Activated CD4-positive, alpha-beta T cell treated with anti-CD3 and anti-CD28 coated beads for 48 hours (primary cell): ENCODE data around the gene ACKR2.

ENCODE experiments used
- DNase-seq: peaks from one replicate; pipeline ENCODE4 v3.0.0-alpha.2; 2020

The ACKR2 gene

DNA sequence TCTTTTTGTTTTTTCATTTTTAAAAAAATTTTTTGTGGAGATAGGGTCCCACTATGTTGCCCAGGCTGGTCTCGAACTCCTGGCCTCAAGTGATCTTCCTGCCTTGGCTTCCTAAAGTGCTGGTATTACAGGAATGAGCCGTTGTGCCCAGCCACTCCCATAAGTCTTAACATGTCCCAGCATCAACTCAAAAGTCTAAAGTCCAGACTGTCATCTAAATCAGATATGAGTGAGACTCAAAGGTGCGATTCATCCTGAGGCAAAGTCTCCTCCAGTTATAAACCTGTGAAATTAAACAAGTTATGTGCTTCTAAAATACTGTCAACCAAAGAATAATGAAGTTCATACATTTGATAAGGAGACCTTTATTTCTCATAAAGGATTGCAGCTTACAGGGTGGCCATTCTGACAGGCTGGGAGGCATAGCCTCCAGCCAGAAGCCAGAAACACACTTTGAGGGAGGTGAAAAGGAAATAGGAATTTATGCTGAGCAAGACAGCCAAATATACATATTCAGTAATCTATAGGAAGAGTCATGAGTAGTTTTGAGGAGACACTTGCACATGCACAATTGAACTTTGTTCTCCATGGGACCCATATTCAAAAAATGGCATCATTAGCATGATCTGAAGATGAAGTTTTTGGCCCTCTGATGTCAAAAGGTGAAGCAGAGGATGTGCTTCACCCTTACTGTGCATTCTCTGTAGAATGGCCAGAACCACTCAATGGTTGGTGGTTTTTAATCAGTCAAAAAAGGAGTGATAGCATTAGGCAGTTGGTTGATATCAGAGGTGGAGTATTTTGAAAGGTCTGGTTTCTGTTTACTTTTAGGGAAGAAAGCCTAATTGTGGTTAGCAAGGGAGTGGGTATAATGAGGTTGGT is 85.7 kb downstream of the ACKR2 start:
- no peak for DNase-seq

- DNase-seq: no peak
Observed at GRCh38 chr3:42895580-42895868, 86.3 kb downstream of the ACKR2 start.

GRCh38 chr3:42898896-42899675 is 89.8 kb downstream of the ACKR2 start:
- no peak for DNase-seq

- no peak for DNase-seq
Observed at GRCh38 chr3:42900226-42901072, 91.2 kb downstream of the ACKR2 start.

DNA sequence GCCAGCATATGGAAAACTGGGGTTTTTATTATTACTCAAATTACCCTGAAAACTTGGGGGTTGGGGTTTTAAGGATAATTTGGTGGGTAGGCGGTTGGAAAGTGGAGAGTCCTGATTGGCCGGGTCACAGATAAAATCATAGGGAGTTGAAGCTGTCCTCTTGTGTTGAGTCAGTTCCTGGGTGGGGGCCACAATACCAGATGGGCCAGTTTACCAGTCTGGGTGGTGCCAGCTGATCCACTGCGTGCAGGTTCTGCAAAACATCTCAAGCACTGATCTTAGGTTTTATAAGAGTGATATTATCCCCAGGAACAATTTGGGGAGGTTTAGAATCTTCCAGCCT is 91.8 kb downstream of the ACKR2 start:
- no peak for DNase-seq

DNA sequence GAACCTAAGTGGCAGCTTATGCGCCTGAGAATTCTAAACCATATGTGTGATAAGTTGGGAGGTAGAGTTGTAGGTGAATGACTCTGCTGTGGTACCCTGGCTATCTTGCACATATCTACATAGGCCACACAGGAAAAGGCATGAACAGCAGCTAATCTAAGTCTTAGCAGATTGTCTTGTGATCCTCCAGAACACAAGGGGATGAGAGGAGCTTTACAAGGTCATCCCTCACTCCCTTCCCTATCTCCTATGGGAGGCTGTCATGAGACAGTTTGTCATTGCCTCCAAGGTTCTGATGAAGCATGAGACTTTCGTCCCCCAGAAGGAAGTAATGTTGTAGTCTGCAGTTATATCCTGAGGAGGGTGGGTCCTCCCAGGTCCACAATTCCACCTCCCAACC is 93.0 kb downstream of the ACKR2 start:
- DNase-seq: no peak

GRCh38 chr3:42904076-42904475 is 94.8 kb downstream of the ACKR2 start:
- no peak for DNase-seq

GRCh38 chr3:42905740-42906069 is 96.5 kb downstream of the ACKR2 start:
- no peak for DNase-seq

- peak; percentile 47 for DNase-seq
Observed at GRCh38 chr3:42906070-42906847, 97.0 kb downstream of the ACKR2 start, which contains the start of gene ZNF662. Gene ZNF662, plus strand, starts transcription at chr3:42906142. Its CDS starts 1,973 bp downstream, at chr3:42908115.

- DNase-seq: no peak
Observed at GRCh38 chr3:42906848-42907183, 97.6 kb downstream of the ACKR2 start.

DNA sequence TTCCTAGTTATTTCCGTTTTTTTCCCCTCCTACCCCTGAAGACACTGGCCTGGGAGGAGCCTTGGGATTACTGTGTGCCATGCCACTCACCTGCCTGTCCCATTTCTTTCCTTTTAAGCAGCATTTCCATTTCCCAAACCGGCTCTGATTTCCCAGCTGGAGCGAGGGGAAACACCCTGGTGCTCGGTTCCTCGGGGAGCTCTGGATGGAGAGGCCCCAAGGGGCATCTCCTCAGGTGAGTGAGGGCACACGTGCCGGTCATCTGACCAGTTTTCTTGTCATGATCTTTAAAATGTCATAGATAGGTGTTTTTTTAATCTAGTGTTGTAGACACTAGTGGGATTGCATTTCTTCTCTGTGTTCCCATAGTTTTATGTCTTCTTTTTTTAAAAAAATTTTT is 99.4 kb downstream of the ACKR2 start:
- DNase-seq: no peak

DNA sequence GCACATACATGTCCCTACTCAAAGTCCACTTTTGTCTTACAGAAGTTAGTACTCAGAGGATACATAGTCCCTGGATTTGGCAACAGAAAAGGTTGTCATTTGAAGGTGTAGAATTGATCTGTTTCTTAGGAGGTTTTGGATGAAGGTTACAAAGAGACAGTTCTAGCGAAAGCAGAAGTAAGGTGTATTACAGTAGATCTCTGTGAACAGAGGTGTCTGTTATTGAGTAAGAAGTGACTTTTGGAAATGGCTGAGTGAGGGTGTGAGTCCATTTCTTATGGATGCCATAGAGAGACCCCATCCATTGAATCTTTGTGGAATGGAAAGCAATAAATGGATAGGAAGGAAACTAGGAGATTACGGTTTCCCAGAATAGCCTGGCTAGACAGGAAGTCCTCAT is 102.3 kb downstream of the ACKR2 start:
- DNase-seq: no peak

GRCh38 chr3:42914771-42915515 is 105.7 kb downstream of the ACKR2 start:
- DNase-seq: no peak
